ENCODE data around the gene NEDD4L. TPM values are rescaled to one million over a fixed set of nuclear protein-coding genes. Genes with fewer than 3 reads are reported as not detected.

Gene NEDD4L
- total RNA-seq, 1 experiment from 2014 or later: 42.9 TPM

DNA sequence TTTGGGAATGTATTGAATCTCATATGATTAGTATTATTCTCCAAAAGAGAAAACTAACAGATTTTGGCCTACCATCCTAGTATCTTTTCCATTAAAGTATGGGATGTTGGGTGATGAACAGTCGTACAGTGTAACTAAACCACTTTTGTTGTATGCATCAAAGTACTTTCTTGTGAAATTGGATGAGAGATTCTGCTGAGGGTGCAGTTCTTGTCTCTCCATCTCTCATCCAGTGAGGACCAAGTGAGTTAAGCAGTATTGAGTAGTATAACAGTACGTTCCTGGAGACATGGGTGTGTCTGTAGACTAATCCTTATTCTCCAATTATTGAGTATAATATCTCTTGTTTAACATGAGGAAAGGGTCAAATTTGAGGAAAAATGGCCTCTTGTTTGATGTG, 209.3 kb downstream of the NEDD4L start:
- Histone ChIP-seq H3K4me3 (ENCODE audit: low read depth in 2 of 2, low read length in 2 of 2) (no peak overlapping the region), H3K4me1 (ENCODE audit: control insufficient read depth, insufficient read depth, low read length) (peaks cover 3% of the 10 kb centered on the region), H3K9me3 (ENCODE audit: control insufficient read depth, insufficient read depth, low read depth, low read length) (no peaks in the 10 kb centered on the region), H3K27me3 (ENCODE audit: control insufficient read depth, insufficient read depth, low read length) (no peaks in the 10 kb centered on the region), H3K27ac (ENCODE audit: low read length) (no peak overlapping the region), H3K36me3 (ENCODE audit: control insufficient read depth, insufficient read depth, low read length) (no peaks in the 10 kb centered on the region)
- BruUV-seq (replicated peaks): no TSS peak
- intact Hi-C loops (cut with micrococcal nuclease; ENCODE audit: unreplicated experiment): no loop called here
- POLR2A ChIA-PET: no interaction called here
- CTCF ChIA-PET: no interaction called here
- no peak for ATAC-seq
- in situ Hi-C loops (cut with HindIII; ENCODE audit: low pct_unique_long_range_greater_than_20kb, low sequenced_read_pairs): no loop called here
- no peak for DNase-seq (ENCODE audit: low read depth, low spot score)
- TF ChIP-seq POLR2AphosphoS5 (IDR thresholded peaks at IDR 0.05; ENCODE audit: low read depth, low read length): no peak
- TF ChIP-seq REST (IDR thresholded peaks at IDR 0.05; ENCODE audit: insufficient read depth in 1 of 2, low read depth in 2 of 2, low read length in 1 of 2): no peak
- TF ChIP-seq CTCF (IDR thresholded peaks at IDR 0.05): no peak

GRCh38 chr18:58253871-58254270, 209.8 kb downstream of the NEDD4L start:
- Histone ChIP-seq H3K27ac (ENCODE audit: low read length) (no peak overlapping the region), H3K4me1 (ENCODE audit: control insufficient read depth, insufficient read depth, low read length) (peaks cover 3% of the 10 kb centered on the region), H3K9me3 (ENCODE audit: control insufficient read depth, insufficient read depth, low read depth, low read length) (no peaks in the 10 kb centered on the region), H3K27me3 (ENCODE audit: control insufficient read depth, insufficient read depth, low read length) (no peaks in the 10 kb centered on the region), H3K36me3 (ENCODE audit: control insufficient read depth, insufficient read depth, low read length) (no peaks in the 10 kb centered on the region), H3K4me3 (ENCODE audit: low read depth in 2 of 2, low read length in 2 of 2) (no peak overlapping the region)
- TF ChIP-seq REST (IDR thresholded peaks at IDR 0.05; ENCODE audit: insufficient read depth in 1 of 2, low read depth in 2 of 2, low read length in 1 of 2) (no peak), CTCF (IDR thresholded peaks at IDR 0.05) (no peak), SIN3A (IDR thresholded peaks at IDR 0.05; ENCODE audit: borderline replicate concordance, insufficient read depth, low read depth, low read length) (no peak), POLR2AphosphoS5 (IDR thresholded peaks at IDR 0.05; ENCODE audit: low read depth, low read length) (no peak), TCF7L2 (IDR thresholded peaks at IDR 0.05; ENCODE audit: low read depth, low read length) (no peak)
- in situ Hi-C loops (cut with HindIII; ENCODE audit: low pct_unique_long_range_greater_than_20kb, low sequenced_read_pairs): no loop called here
- no TSS peak for BruUV-seq (replicated peaks)
- intact Hi-C loops (cut with micrococcal nuclease; ENCODE audit: unreplicated experiment): no loop called here
- DNase-seq (ENCODE audit: low read depth, low spot score): no peak
- ChIA-PET POLR2A (no interaction called here), CTCF (no interaction called here)
- no peak for ATAC-seq
